Measurements from ENCODE around the gene EML3.

Gene EML3

GRCh38 chr11:62580959-62581715 is 31.4 kb downstream of the EML3 start:
- H3K9me3 ChIP-seq (ENCODE audit: control insufficient read depth, low read length): no peaks in the 10 kb centered on the region
- H3K4me1 ChIP-seq (ENCODE audit: control insufficient read depth, insufficient read depth, low read length): no peaks in the 10 kb centered on the region
- WGBS, 2 experiments: 96% methylated on average over 18 of the region's 18 CpGs
- H3K36me3 ChIP-seq (ENCODE audit: control insufficient read depth, insufficient read depth, low read length): peaks cover 41% of the 10 kb centered on the region
- H3K27me3 ChIP-seq (ENCODE audit: control insufficient read depth, insufficient read depth, low read length, poor library complexity, severe bottlenecking): no peaks in the 10 kb centered on the region
- H3K27ac ChIP-seq (ENCODE audit: insufficient read depth, low read depth, low read length, poor library complexity, severe bottlenecking): no peak overlapping the region
- H3K4me3 ChIP-seq (ENCODE audit: insufficient read depth, low read depth, low read length): no peak overlapping the region

- Histone ChIP-seq H3K4me1 (ENCODE audit: control insufficient read depth, insufficient read depth, low read length) (peaks cover 8% of the 10 kb centered on the region), H3K4me3 (ENCODE audit: insufficient read depth, low read depth, low read length) (no peak overlapping the region), H3K9me3 (ENCODE audit: control insufficient read depth, low read length) (no peaks in the 10 kb centered on the region), H3K36me3 (ENCODE audit: control insufficient read depth, insufficient read depth, low read length) (peaks cover 36% of the 10 kb centered on the region), H3K27me3 (ENCODE audit: control insufficient read depth, insufficient read depth, low read length, poor library complexity, severe bottlenecking) (no peaks in the 10 kb centered on the region), H3K27ac (ENCODE audit: insufficient read depth, low read depth, low read length, poor library complexity, severe bottlenecking) (no peak overlapping the region)
- WGBS, 2 experiments: 96% methylated on average over 1 to 2 of the region's 2 CpGs
Measured at GRCh38 chr11:62579252-62579651, 33.3 kb downstream of the EML3 start.

- H3K4me3 ChIP-seq (ENCODE audit: insufficient read depth, low read depth, low read length): no peak overlapping the region
- H3K27ac ChIP-seq (ENCODE audit: insufficient read depth, low read depth, low read length, poor library complexity, severe bottlenecking): no peak overlapping the region
- no peaks in the 10 kb centered on the region for H3K27me3 ChIP-seq (ENCODE audit: control insufficient read depth, insufficient read depth, low read length, poor library complexity, severe bottlenecking)
- no peaks in the 10 kb centered on the region for H3K9me3 ChIP-seq (ENCODE audit: control insufficient read depth, low read length)
- H3K36me3 ChIP-seq (ENCODE audit: control insufficient read depth, insufficient read depth, low read length): peaks cover 36% of the 10 kb centered on the region
- 96% methylated on average over 11 of the region's 11 CpGs for WGBS, 2 experiments
- peaks cover 8% of the 10 kb centered on the region for H3K4me1 ChIP-seq (ENCODE audit: control insufficient read depth, insufficient read depth, low read length)
Measured at GRCh38 chr11:62578541-62578940, 34.0 kb downstream of the EML3 start.

GRCh38 chr11:62577046-62577714 is 35.4 kb downstream of the EML3 start:
- no peaks in the 10 kb centered on the region for H3K9me3 ChIP-seq (ENCODE audit: control insufficient read depth, low read length)
- H3K36me3 ChIP-seq (ENCODE audit: control insufficient read depth, insufficient read depth, low read length): peaks cover 36% of the 10 kb centered on the region
- no peak overlapping the region for H3K4me3 ChIP-seq (ENCODE audit: insufficient read depth, low read depth, low read length)
- H3K4me1 ChIP-seq (ENCODE audit: control insufficient read depth, insufficient read depth, low read length): peaks cover 8% of the 10 kb centered on the region
- H3K27me3 ChIP-seq (ENCODE audit: control insufficient read depth, insufficient read depth, low read length, poor library complexity, severe bottlenecking): no peaks in the 10 kb centered on the region
- WGBS, 2 experiments: 94 to 95% methylated on average over 12 of the region's 12 CpGs
- H3K27ac ChIP-seq (ENCODE audit: insufficient read depth, low read depth, low read length, poor library complexity, severe bottlenecking): no peak overlapping the region

GRCh38 chr11:62575837-62576236 is 36.7 kb downstream of the EML3 start:
- no peaks in the 10 kb centered on the region for H3K9me3 ChIP-seq (ENCODE audit: control insufficient read depth, low read length)
- H3K36me3 ChIP-seq (ENCODE audit: control insufficient read depth, insufficient read depth, low read length): peaks cover 42% of the 10 kb centered on the region
- H3K4me1 ChIP-seq (ENCODE audit: control insufficient read depth, insufficient read depth, low read length): peaks cover 8% of the 10 kb centered on the region
- no peaks in the 10 kb centered on the region for H3K27me3 ChIP-seq (ENCODE audit: control insufficient read depth, insufficient read depth, low read length, poor library complexity, severe bottlenecking)
- no peak overlapping the region for H3K4me3 ChIP-seq (ENCODE audit: insufficient read depth, low read depth, low read length)
- H3K27ac ChIP-seq (ENCODE audit: insufficient read depth, low read depth, low read length, poor library complexity, severe bottlenecking): no peak overlapping the region
- 93 to 94% methylated on average over 14 of the region's 14 CpGs for WGBS, 2 experiments

- no peak overlapping the region for H3K27ac ChIP-seq (ENCODE audit: insufficient read depth, low read depth, low read length, poor library complexity, severe bottlenecking)
- H3K4me1 ChIP-seq (ENCODE audit: control insufficient read depth, insufficient read depth, low read length): peaks cover 8% of the 10 kb centered on the region
- WGBS, 2 experiments: 80 to 84% methylated on average over 17 of the region's 17 CpGs
- no peak overlapping the region for H3K4me3 ChIP-seq (ENCODE audit: insufficient read depth, low read depth, low read length)
- no peaks in the 10 kb centered on the region for H3K27me3 ChIP-seq (ENCODE audit: control insufficient read depth, insufficient read depth, low read length, poor library complexity, severe bottlenecking)
- no peaks in the 10 kb centered on the region for H3K9me3 ChIP-seq (ENCODE audit: control insufficient read depth, low read length)
- peaks cover 46% of the 10 kb centered on the region for H3K36me3 ChIP-seq (ENCODE audit: control insufficient read depth, insufficient read depth, low read length)
Measured at GRCh38 chr11:62575156-62575555, 37.4 kb downstream of the EML3 start.

GRCh38 chr11:62574363-62575071 is 38.1 kb downstream of the EML3 start:
- H3K4me3 ChIP-seq (ENCODE audit: insufficient read depth, low read depth, low read length): peak overlapping the region; percentile 63
- no peaks in the 10 kb centered on the region for H3K27me3 ChIP-seq (ENCODE audit: control insufficient read depth, insufficient read depth, low read length, poor library complexity, severe bottlenecking)
- peak overlapping the region; percentile 70 for H3K27ac ChIP-seq (ENCODE audit: insufficient read depth, low read depth, low read length, poor library complexity, severe bottlenecking)
- no peaks in the 10 kb centered on the region for H3K9me3 ChIP-seq (ENCODE audit: control insufficient read depth, low read length)
- peaks cover 8% of the 10 kb centered on the region for H3K4me1 ChIP-seq (ENCODE audit: control insufficient read depth, insufficient read depth, low read length)
- 14% methylated on average over 33 of the region's 33 CpGs for WGBS, 2 experiments
- H3K36me3 ChIP-seq (ENCODE audit: control insufficient read depth, insufficient read depth, low read length): peaks cover 48% of the 10 kb centered on the region

GRCh38 chr11:62573592-62574362 is 38.8 kb downstream of the EML3 start, which contains the start of gene EEF1G:
Gene EEF1G, minus strand, starts transcription at chr11:62573891. Its CDS starts 49 bp downstream, at chr11:62573842.
- H3K4me1 ChIP-seq (ENCODE audit: control insufficient read depth, insufficient read depth, low read length): peaks cover 8% of the 10 kb centered on the region
- H3K27ac ChIP-seq (ENCODE audit: insufficient read depth, low read depth, low read length, poor library complexity, severe bottlenecking): peak within 1 kb of the TSS; percentile 75
- peaks cover 49% of the 10 kb centered on the region for H3K36me3 ChIP-seq (ENCODE audit: control insufficient read depth, insufficient read depth, low read length)
- WGBS, 2 experiments: 0% methylated on average over 46 of the region's 46 CpGs
- H3K9me3 ChIP-seq (ENCODE audit: control insufficient read depth, low read length): no peaks in the 10 kb centered on the region
- peak within 1 kb of the TSS; percentile 93 for H3K4me3 ChIP-seq (ENCODE audit: insufficient read depth, low read depth, low read length)
- no peaks in the 10 kb centered on the region for H3K27me3 ChIP-seq (ENCODE audit: control insufficient read depth, insufficient read depth, low read length, poor library complexity, severe bottlenecking)

- Histone ChIP-seq H3K36me3 (ENCODE audit: control insufficient read depth, insufficient read depth, low read length) (peaks cover 48% of the 10 kb centered on the region), H3K9me3 (ENCODE audit: control insufficient read depth, low read length) (no peaks in the 10 kb centered on the region)
- WGBS, 2 experiments: 1% methylated on average over 33 of the region's 33 CpGs
Measured at GRCh38 chr11:62573006-62573591, 39.5 kb downstream of the EML3 start.

More at GRCh38 chr11:62573006-62573591, 39.5 kb downstream of the EML3 start:
- Histone ChIP-seq H3K4me3 (ENCODE audit: insufficient read depth, low read depth, low read length) (peak overlapping the region; percentile 93), H3K27ac (ENCODE audit: insufficient read depth, low read depth, low read length, poor library complexity, severe bottlenecking) (peak overlapping the region; percentile 75), H3K4me1 (ENCODE audit: control insufficient read depth, insufficient read depth, low read length) (peaks cover 8% of the 10 kb centered on the region), H3K27me3 (ENCODE audit: control insufficient read depth, insufficient read depth, low read length, poor library complexity, severe bottlenecking) (no peaks in the 10 kb centered on the region)
